PC-3 (cell line): ENCODE measurements around the gene POLR2H. TPM values are rescaled to one million over a fixed set of nuclear protein-coding genes. Genes with fewer than 3 reads are reported as not detected.

Source experiments
- ATAC-seq: fragments of 200-7000 bp; cut with Tn5 transposase; 2 replicates; pipeline ENCODE4 v1.9.1; 2020; ENCODE audit warnings: mild to moderate bottlenecking, moderate library complexity
- BruUV-seq: library from RNA; stranded (reverse); fragments of 400-500 nt; replicated peaks from 2 replicates; lab custom pipeline; 2021; lab: Mats Ljungman, UMichigan
- CTCF ChIA-PET: fragments of 300-600 bp; sonication (Branson Sonifier 250); formaldehyde crosslinking; loops from one replicate; lab custom pipeline; 2022; ENCODE audit warnings: antibody characterized with exemption; lab: Charles Lee
- POLR2A ChIA-PET: fragments of 300-600 bp; sonication (Branson Sonifier 250); formaldehyde crosslinking; loops from one replicate; lab custom pipeline; 2022; ENCODE audit warnings: antibody characterized with exemption; ENCODE audit not compliant: unreplicated experiment; lab: Charles Lee
- DNase-seq: peaks from one replicate; pipeline ENCODE4 v3.0.0-alpha.2; 2015
- H2AFZ ChIP-seq: fragments of 300-600 bp; sonication (generic); 2 replicates; pipeline ENCODE4 v1.6.0; 2016; ENCODE audit warnings: antibody characterized with exemption, low read length
- H3F3A ChIP-seq: fragments of 300-600 bp; sonication (generic); one replicate; pipeline ENCODE4 v1.6.0; 2017; ENCODE audit warnings: antibody characterized with exemption, low read length, control low read depth, mild to moderate bottlenecking; ENCODE audit not compliant: unreplicated experiment
- H3K27ac ChIP-seq: fragments of 300-600 bp; sonication (generic); 2 replicates; pipeline ENCODE4 v1.5.1; 2016; ENCODE audit warnings: mild to moderate bottlenecking, low read length
- H3K27me3 ChIP-seq: fragments of 300-600 bp; sonication (generic); 2 replicates; pipeline ENCODE4 v1.6.1; 2016; ENCODE audit warnings: low read length, mixed read lengths
- H3K36me3 ChIP-seq: fragments of 300-600 bp; sonication (generic); 2 replicates; pipeline ENCODE4 v1.6.1; 2016; ENCODE audit warnings: low read depth, mixed run types, low read length, mixed read lengths
- H3K4me1 ChIP-seq: fragments of 300-600 bp; sonication (generic); 2 replicates; pipeline ENCODE4 v1.5.1; 2016; ENCODE audit warnings: low read length; ENCODE audit not compliant: insufficient read depth
- H3K4me2 ChIP-seq: fragments of 300-600 bp; sonication (generic); 2 replicates; pipeline ENCODE4 v1.6.0; 2016; ENCODE audit warnings: low read length
- H3K4me3 ChIP-seq: fragments of 300-600 bp; sonication (generic); 2 replicates; pipeline ENCODE4 v1.5.1; 2016; ENCODE audit warnings: mild to moderate bottlenecking, low read length, mixed read lengths
- H3K79me2 ChIP-seq: fragments of 300-600 bp; sonication (generic); 2 replicates; pipeline ENCODE4 v1.6.1; 2017; ENCODE audit warnings: low read length, mixed read lengths
- H3K9ac ChIP-seq: fragments of 300-600 bp; sonication (generic); 2 replicates; pipeline ENCODE4 v1.6.0; 2016; ENCODE audit warnings: mild to moderate bottlenecking, low read length
- H3K9me2 ChIP-seq: fragments of 300-600 bp; sonication (generic); replicated peaks from 2 replicates; pipeline ENCODE4 v1.6.1; 2016; ENCODE audit warnings: mixed run types, low read length, mixed read lengths
- H3K9me3 ChIP-seq: fragments of 300-600 bp; sonication (generic); 2 replicates; pipeline ENCODE4 v1.6.1; 2016; ENCODE audit warnings: low read length, mixed read lengths
- H4K20me1 ChIP-seq: fragments of 300-600 bp; sonication (generic); 2 replicates; pipeline ENCODE4 v1.6.1; 2016; ENCODE audit warnings: low read length, mixed read lengths
- CTCF ChIP-seq: fragments of 300-600 bp; sonication (generic); conservative IDR thresholded peaks from 2 replicates; pipeline ENCODE4 v1.5.1; 2017; ENCODE audit warnings: antibody characterized with exemption, low read depth, mild to moderate bottlenecking, low read length
- EZH2 ChIP-seq: fragments of 300-600 bp; sonication (generic); IDR thresholded peaks from one replicate; pipeline ENCODE4 v1.6.1; 2017; ENCODE audit warnings: antibody characterized with exemption, mild to moderate bottlenecking, low read length; ENCODE audit not compliant: unreplicated experiment
- EZH2phosphoT487 ChIP-seq: fragments of 300-600 bp; sonication (generic); IDR thresholded peaks from 2 replicates; pipeline ENCODE4 v1.6.1; 2018; ENCODE audit warnings: mild to moderate bottlenecking, antibody characterized with exemption, low read length, borderline replicate concordance
- intact Hi-C: fragments of 100-400 bp; cut with micrococcal nuclease; formaldehyde crosslinking; loops from 2 replicates; pipeline ENCODE4 v1.9.0; 2023
- total RNA-seq: library from RNA; depleted of rRNA; stranded (reverse); fragments of >200 nt; gene quantifications from 2 replicates; pipeline ENCODE4 v1.2.3, GENCODE V29; 2014

The POLR2H gene
- total RNA-seq, 1 experiment from 2014 or later = 193 TPM

- TSS peak; percentile 14 for BruUV-seq
- TF ChIP-seq EZH2phosphoT487 (no peak), CTCF (no peak), EZH2 (no peak)
- no peak overlapping the region for H3K27ac ChIP-seq
- H3F3A ChIP-seq = peaks cover 3% of the 10 kb centered on the region
- H3K4me1 ChIP-seq = peaks cover 14% of the 10 kb centered on the region
- H3K27me3 ChIP-seq = no peaks in the 10 kb centered on the region
- H3K9ac ChIP-seq = no peak overlapping the region
- no peaks in the 10 kb centered on the region for H3K9me3 ChIP-seq
- ChIA-PET POLR2A (no interaction called here), CTCF (no interaction called here)
- no peak for DNase-seq
- peaks cover 53% of the 10 kb centered on the region for H3K79me2 ChIP-seq
- H3K36me3 ChIP-seq = peaks cover 88% of the 10 kb centered on the region
- H3K4me3 ChIP-seq = no peak overlapping the region
- no peak overlapping the region for H2AFZ ChIP-seq
- intact Hi-C loops = no loop called here
- H3K4me2 ChIP-seq = no peak overlapping the region
- ATAC-seq = no peak
- H4K20me1 ChIP-seq = peaks cover 14% of the 10 kb centered on the region
- H3K9me2 ChIP-seq = no peaks in the 10 kb centered on the region
These were observed 34.3 kb upstream of the POLR2H start for GRCh38 chr3:184327171-184327570.

GRCh38 chr3:184328516-184328915, 33.0 kb upstream of the POLR2H start:
- no peak for DNase-seq
- ATAC-seq = no peak
- Histone ChIP-seq H3K9me3 (no peaks in the 10 kb centered on the region), H3K79me2 (peaks cover 49% of the 10 kb centered on the region), H3K36me3 (peaks cover 86% of the 10 kb centered on the region), H4K20me1 (peaks cover 8% of the 10 kb centered on the region), H3K4me3 (no peak overlapping the region), H3K27ac (no peak overlapping the region), H3K4me1 (peaks cover 27% of the 10 kb centered on the region), H3K4me2 (no peak overlapping the region), H3K9me2 (no peaks in the 10 kb centered on the region), H3K27me3 (no peaks in the 10 kb centered on the region), H3K9ac (no peak overlapping the region), H2AFZ (no peak overlapping the region), H3F3A (peaks cover 13% of the 10 kb centered on the region)
- POLR2A ChIA-PET = no interaction called here
- BruUV-seq = no TSS peak
- CTCF ChIA-PET = no interaction called here
- no peak for TF ChIP-seq EZH2
- no peak for TF ChIP-seq EZH2phosphoT487
- no peak for TF ChIP-seq CTCF
- intact Hi-C loops = no loop called here

- Histone ChIP-seq H4K20me1 (no peaks in the 10 kb centered on the region), H3K4me2 (peak overlapping the region; percentile 46), H3F3A (peaks cover 28% of the 10 kb centered on the region), H3K36me3 (peaks cover 58% of the 10 kb centered on the region), H3K79me2 (peaks cover 31% of the 10 kb centered on the region), H3K4me3 (no peak overlapping the region), H3K9me3 (no peaks in the 10 kb centered on the region), H2AFZ (no peak overlapping the region), H3K9ac (peak overlapping the region; percentile 53), H3K27ac (peak overlapping the region; percentile 95), H3K9me2 (no peaks in the 10 kb centered on the region), H3K4me1 (peaks cover 61% of the 10 kb centered on the region), H3K27me3 (no peaks in the 10 kb centered on the region)
- POLR2A ChIA-PET = no interaction called here
- intact Hi-C loops = loop anchor here (1.0 kb wide), 1 partner anchor 12 kb away; no protein-coding TSS in a partner anchor
- peak; percentile 47 for ATAC-seq
- no TSS peak for BruUV-seq
- TF ChIP-seq EZH2 = no peak
- DNase-seq = peak; percentile 94
- CTCF ChIA-PET = no interaction called here
These were observed 29.0 kb upstream of the POLR2H start for GRCh38 chr3:184332370-184333090.
